SK-N-SH (cell line): ENCODE data around the gene EFCAB14. TPM values are rescaled to one million over a fixed set of nuclear protein-coding genes. Genes with fewer than 3 reads are reported as not detected.

Source experiments
- CTCF ChIA-PET: fragments of 300-600, 350-600 bp; formaldehyde crosslinking; extraction: SDS; loops from one replicate; lab custom pipeline; 2021; lab: Yijun Ruan, JAX
- POLR2A ChIA-PET: fragments of 350-600 bp; sonication (Branson Sonifier 250); formaldehyde crosslinking; extraction: SDS; loops from one replicate; lab custom pipeline; 2020; ENCODE audit warnings: antibody characterized with exemption, inconsistent platforms; lab: Yijun Ruan, JAX
- DNase-seq: peaks from one replicate; pipeline ENCODE4 v3.0.0; 2012
- H2AFZ ChIP-seq: fragments of 200-600 bp; sonication (generic); 2 replicates; pipeline ENCODE4 v1.8.1; 2016; ENCODE audit warnings: antibody characterized with exemption, mild to moderate bottlenecking, low read depth
- H3F3A ChIP-seq: fragments of 200-600 bp; sonication (generic); replicated peaks from 2 replicates; pipeline ENCODE3; 2016; ENCODE audit warnings: antibody characterized with exemption, mild to moderate bottlenecking; ENCODE audit not compliant: insufficient read depth
- H3K27ac ChIP-seq, 2 experiments: fragments of 200-500 bp in 1 of 2; fragments of 200-600 bp in 1 of 2; sonication (Bioruptor generic) in 1 of 2; sonication (generic), shearing (Covaris generic) in 1 of 2; 2 replicates each; pipeline versions ENCODE4 v1.5.1 to v1.6.1; 2014 to 2016; ENCODE audit warnings: low read depth in 2 of 2, inconsistent platforms in 1 of 2, low read length in 1 of 2, mild to moderate bottlenecking in 1 of 2, mixed read lengths in 1 of 2
- H3K27me3 ChIP-seq: fragments of 200-600 bp; sonication (generic), shearing (Covaris generic); 2 replicates; pipeline ENCODE4 v1.6.1; 2016; ENCODE audit warnings: mixed run types; ENCODE audit not compliant: insufficient read depth
- H3K36me3 ChIP-seq, 2 experiments: fragments of 200-500 bp in 1 of 2; fragments of 200-600 bp in 1 of 2; sonication (Bioruptor generic) in 1 of 2; sonication (generic) in 1 of 2; replicated peaks in 1 of 2; 2 replicates each; pipeline versions ENCODE3 to v1.5.1; 2014 to 2016; ENCODE audit warnings: low read length in 1 of 2, mild to moderate bottlenecking in 1 of 2; ENCODE audit not compliant: insufficient read depth in 2 of 2, control insufficient read depth in 1 of 2
- H3K4me1 ChIP-seq, 2 experiments: fragments of 200-500 bp in 1 of 2; fragments of 200-600 bp in 1 of 2; sonication (Bioruptor generic) in 1 of 2; sonication (generic), shearing (Covaris generic) in 1 of 2; 2 replicates each; pipeline versions ENCODE4 v1.5.1 to v1.6.1; 2014 to 2016; ENCODE audit warnings: low read depth in 1 of 2, low read length in 1 of 2, mixed run types in 1 of 2; ENCODE audit not compliant: insufficient read depth in 2 of 2, control insufficient read depth in 1 of 2
- H3K4me2 ChIP-seq: fragments of 200-600 bp; sonication (generic), shearing (Covaris generic); 2 replicates; pipeline ENCODE4 v1.6.1; 2017; ENCODE audit warnings: mixed run types
- H3K4me3 ChIP-seq, 2 experiments: fragments of 200-500 bp in 1 of 2; fragments of 200-600 bp in 1 of 2; sonication (Bioruptor generic) in 1 of 2; sonication (generic), shearing (Covaris generic) in 1 of 2; 2 replicates each; pipeline versions ENCODE4 v1.5.1 to v1.8.1; 2014 to 2016; ENCODE audit warnings: low read depth in 2 of 2, inconsistent platforms in 1 of 2, low read length in 1 of 2, mild to moderate bottlenecking in 1 of 2, mixed read lengths in 1 of 2, moderate library complexity in 1 of 2
- H3K79me2 ChIP-seq: fragments of 200-600 bp; sonication (generic); 2 replicates; pipeline ENCODE4 v1.8.1; 2017; ENCODE audit warnings: mild to moderate bottlenecking; ENCODE audit not compliant: insufficient read depth
- H3K9ac ChIP-seq: fragments of 200-600 bp; sonication (generic); 2 replicates; pipeline ENCODE4 v1.6.1; 2017; ENCODE audit warnings: mixed run types
- H3K9me2 ChIP-seq: fragments of 200-600 bp; sonication (generic); 2 replicates; pipeline ENCODE4 v1.6.1; 2017; ENCODE audit warnings: mixed run types
- H3K9me3 ChIP-seq: fragments of 200-600 bp; sonication (generic); 2 replicates; pipeline ENCODE4 v1.6.1; 2017; ENCODE audit warnings: mixed run types, mild to moderate bottlenecking, moderate library complexity
- H4K20me1 ChIP-seq: fragments of 200-600 bp; sonication (generic); 2 replicates; pipeline ENCODE4 v1.6.1; 2017; ENCODE audit warnings: mild to moderate bottlenecking, mixed run types; ENCODE audit not compliant: insufficient read depth
- CHD2 ChIP-seq: fragments of 150-350 bp; IDR thresholded peaks from 2 replicates; pipeline ENCODE4 v1.6.1; 2018; ENCODE audit warnings: low read length; ENCODE audit not compliant: partially characterized antibody
- ELF1 ChIP-seq: IDR thresholded peaks from 2 replicates; pipeline ENCODE4 v1.4.0; 2012
- EP300 ChIP-seq, 2 experiments: IDR thresholded peaks; 2 replicates each; pipeline versions ENCODE4 v1.4.0 to v1.6.1; 2012; ENCODE audit warnings: borderline replicate concordance in 1 of 2, low read depth in 1 of 2, low read length in 1 of 2
- FOXM1 ChIP-seq: IDR thresholded peaks from 2 replicates; pipeline ENCODE4 v1.4.0; 2012; ENCODE audit warnings: low read depth, mild to moderate bottlenecking
- GABPA ChIP-seq: IDR thresholded peaks from 2 replicates; pipeline ENCODE4 v1.4.0; 2012; ENCODE audit warnings: low read depth, mild to moderate bottlenecking
- JUND ChIP-seq: IDR thresholded peaks from 2 replicates; pipeline ENCODE4 v1.4.0; 2012
- MEF2A ChIP-seq: IDR thresholded peaks from 2 replicates; pipeline ENCODE4 v1.4.0; 2012; ENCODE audit warnings: low read depth, borderline replicate concordance
- NRF1 ChIP-seq: IDR thresholded peaks from 2 replicates; pipeline ENCODE4 v1.6.1; 2012; ENCODE audit warnings: low read depth, mild to moderate bottlenecking, low read length
- RXRA ChIP-seq: IDR thresholded peaks from 2 replicates; pipeline ENCODE4 v1.4.0; 2012; ENCODE audit warnings: low read depth, mild to moderate bottlenecking, borderline replicate concordance
- WGBS: methylation state at CpG from one replicate; pipeline ENCODE4 v1.1.6; 2017; ENCODE audit warnings: low lambda C conversion rate; 5-methylcytosine and 5-hydroxymethylcytosine counted together
- polyA plus RNA-seq, 3 experiments: library from polyadenylated mRNA; depleted of rRNA; stranded (reverse); fragments of >200 nt; gene quantifications; 2 replicates each; pipeline ENCODE4 v1.2.3, GENCODE V29; 2012
- TF ChIP-seq, protein P1 (sequence below): IDR thresholded peaks from 2 replicates; pipeline ENCODE4; 2012
- TF ChIP-seq, protein P2 (sequence below): IDR thresholded peaks from 2 replicates; pipeline ENCODE4 v1.4.0; 2012; ENCODE audit warnings: low read depth, borderline replicate concordance
- TF ChIP-seq, protein P3 (sequence below): fragments of 150-350 bp; IDR thresholded peaks from 2 replicates; pipeline ENCODE4 v1.6.1; 2017; ENCODE audit warnings: antibody characterized with exemption, low read length, low read depth, borderline replicate concordance
- TF ChIP-seq, protein P4 (sequence below): IDR thresholded peaks from 2 replicates; pipeline ENCODE4 v1.4.0; 2012; ENCODE audit warnings: low read depth, borderline replicate concordance
- TF ChIP-seq, protein P5 (sequence below): fragments of 150-350 bp; IDR thresholded peaks from 2 replicates; pipeline ENCODE4 v1.6.1; 2016; ENCODE audit warnings: mild to moderate bottlenecking, low read depth, low read length
- TF ChIP-seq, protein P6 (sequence below): IDR thresholded peaks from 2 replicates; pipeline ENCODE4 v1.4.0; 2012; ENCODE audit warnings: low read depth

Gene EFCAB14
- polyA plus RNA-seq, 1 of the 3 experiments (the other 2 are of a cell fraction), result 13.6 TPM

DNA sequence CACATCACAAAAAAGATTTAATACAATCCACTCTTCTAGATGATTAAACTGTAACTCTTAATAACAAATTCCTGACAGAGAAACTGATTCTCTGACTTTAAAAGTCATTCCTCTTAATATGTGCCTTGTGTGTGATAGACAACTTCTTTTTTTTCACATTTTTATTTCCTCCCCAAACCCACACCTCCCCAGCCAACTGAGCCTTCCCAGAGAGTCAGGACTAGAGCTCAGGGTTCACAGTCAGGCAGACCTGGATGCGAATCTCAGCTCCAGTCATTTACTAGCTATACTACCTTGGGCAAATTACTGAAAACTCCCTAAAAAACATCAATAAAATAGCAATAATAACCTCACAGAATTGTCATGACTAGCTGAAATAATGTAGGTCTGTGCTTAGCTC is 64.9 kb downstream of the EFCAB14 start:
- CTCF ChIA-PET, result interaction anchor here (0.9 to 1.6 kb wide), 2 partner anchors 10 to 13 kb away, joined by 4 read pairs; no protein-coding TSS in a partner anchor
- H3K9me2 ChIP-seq, result no peaks in the 10 kb centered on the region
- POLR2A ChIA-PET, result no interaction called here
- H3K9ac ChIP-seq, result no peak overlapping the region
- H4K20me1 ChIP-seq, result no peaks in the 10 kb centered on the region
- H3K27ac ChIP-seq, result no peak overlapping the region; a peak in 1 of 4 replicates
- no peak for DNase-seq
- H3K27me3 ChIP-seq, result no peaks in the 10 kb centered on the region
- H3K9me3 ChIP-seq, result no peaks in the 10 kb centered on the region
- WGBS, result 100% methylated on average over 1 of the region's 1 CpG
- H3K4me1 ChIP-seq, result no peaks in the 10 kb centered on the region
- no peak overlapping the region for H3K4me3 ChIP-seq
- peaks cover 39 to 56% of the 10 kb centered on the region in 2 experiments for H3K36me3 ChIP-seq
- no peaks in the 10 kb centered on the region for H3K79me2 ChIP-seq
- H2AFZ ChIP-seq, result no peak overlapping the region
- H3K4me2 ChIP-seq, result no peak overlapping the region
- TF ChIP-seq, protein P1, sequence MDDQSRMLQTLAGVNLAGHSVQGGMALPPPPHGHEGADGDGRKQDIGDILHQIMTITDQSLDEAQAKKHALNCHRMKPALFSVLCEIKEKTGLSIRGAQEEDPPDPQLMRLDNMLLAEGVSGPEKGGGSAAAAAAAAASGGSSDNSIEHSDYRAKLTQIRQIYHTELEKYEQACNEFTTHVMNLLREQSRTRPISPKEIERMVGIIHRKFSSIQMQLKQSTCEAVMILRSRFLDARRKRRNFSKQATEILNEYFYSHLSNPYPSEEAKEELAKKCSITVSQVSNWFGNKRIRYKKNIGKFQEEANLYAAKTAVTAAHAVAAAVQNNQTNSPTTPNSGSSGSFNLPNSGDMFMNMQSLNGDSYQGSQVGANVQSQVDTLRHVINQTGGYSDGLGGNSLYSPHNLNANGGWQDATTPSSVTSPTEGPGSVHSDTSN, result no peak
- TF ChIP-seq GABPA (no peak), RXRA (no peak), JUND (no peak), ELF1 (no peak), EP300 (IDR thresholded peaks at IDR 0.05; ENCODE audit: borderline replicate concordance in 1 of 2, low read depth in 1 of 2, low read length in 1 of 2) (no peak), MEF2A (no peak), FOXM1 (no peak), CHD2 (no peak), NRF1 (no peak)
- TF ChIP-seq, protein P2, sequence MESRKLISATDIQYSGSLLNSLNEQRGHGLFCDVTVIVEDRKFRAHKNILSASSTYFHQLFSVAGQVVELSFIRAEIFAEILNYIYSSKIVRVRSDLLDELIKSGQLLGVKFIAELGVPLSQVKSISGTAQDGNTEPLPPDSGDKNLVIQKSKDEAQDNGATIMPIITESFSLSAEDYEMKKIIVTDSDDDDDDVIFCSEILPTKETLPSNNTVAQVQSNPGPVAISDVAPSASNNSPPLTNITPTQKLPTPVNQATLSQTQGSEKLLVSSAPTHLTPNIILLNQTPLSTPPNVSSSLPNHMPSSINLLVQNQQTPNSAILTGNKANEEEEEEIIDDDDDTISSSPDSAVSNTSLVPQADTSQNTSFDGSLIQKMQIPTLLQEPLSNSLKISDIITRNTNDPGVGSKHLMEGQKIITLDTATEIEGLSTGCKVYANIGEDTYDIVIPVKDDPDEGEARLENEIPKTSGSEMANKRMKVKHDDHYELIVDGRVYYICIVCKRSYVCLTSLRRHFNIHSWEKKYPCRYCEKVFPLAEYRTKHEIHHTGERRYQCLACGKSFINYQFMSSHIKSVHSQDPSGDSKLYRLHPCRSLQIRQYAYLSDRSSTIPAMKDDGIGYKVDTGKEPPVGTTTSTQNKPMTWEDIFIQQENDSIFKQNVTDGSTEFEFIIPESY, result no peak
- TF ChIP-seq, protein P3, sequence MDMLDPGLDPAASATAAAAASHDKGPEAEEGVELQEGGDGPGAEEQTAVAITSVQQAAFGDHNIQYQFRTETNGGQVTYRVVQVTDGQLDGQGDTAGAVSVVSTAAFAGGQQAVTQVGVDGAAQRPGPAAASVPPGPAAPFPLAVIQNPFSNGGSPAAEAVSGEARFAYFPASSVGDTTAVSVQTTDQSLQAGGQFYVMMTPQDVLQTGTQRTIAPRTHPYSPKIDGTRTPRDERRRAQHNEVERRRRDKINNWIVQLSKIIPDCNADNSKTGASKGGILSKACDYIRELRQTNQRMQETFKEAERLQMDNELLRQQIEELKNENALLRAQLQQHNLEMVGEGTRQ, result no peak
- TF ChIP-seq, protein P4, sequence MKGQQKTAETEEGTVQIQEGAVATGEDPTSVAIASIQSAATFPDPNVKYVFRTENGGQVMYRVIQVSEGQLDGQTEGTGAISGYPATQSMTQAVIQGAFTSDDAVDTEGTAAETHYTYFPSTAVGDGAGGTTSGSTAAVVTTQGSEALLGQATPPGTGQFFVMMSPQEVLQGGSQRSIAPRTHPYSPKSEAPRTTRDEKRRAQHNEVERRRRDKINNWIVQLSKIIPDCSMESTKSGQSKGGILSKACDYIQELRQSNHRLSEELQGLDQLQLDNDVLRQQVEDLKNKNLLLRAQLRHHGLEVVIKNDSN, result no peak
- TF ChIP-seq, protein P5, sequence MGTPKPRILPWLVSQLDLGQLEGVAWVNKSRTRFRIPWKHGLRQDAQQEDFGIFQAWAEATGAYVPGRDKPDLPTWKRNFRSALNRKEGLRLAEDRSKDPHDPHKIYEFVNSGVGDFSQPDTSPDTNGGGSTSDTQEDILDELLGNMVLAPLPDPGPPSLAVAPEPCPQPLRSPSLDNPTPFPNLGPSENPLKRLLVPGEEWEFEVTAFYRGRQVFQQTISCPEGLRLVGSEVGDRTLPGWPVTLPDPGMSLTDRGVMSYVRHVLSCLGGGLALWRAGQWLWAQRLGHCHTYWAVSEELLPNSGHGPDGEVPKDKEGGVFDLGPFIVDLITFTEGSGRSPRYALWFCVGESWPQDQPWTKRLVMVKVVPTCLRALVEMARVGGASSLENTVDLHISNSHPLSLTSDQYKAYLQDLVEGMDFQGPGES, result no peak
- TF ChIP-seq, protein P6, sequence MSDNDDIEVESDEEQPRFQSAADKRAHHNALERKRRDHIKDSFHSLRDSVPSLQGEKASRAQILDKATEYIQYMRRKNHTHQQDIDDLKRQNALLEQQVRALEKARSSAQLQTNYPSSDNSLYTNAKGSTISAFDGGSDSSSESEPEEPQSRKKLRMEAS, result no peak
- H3F3A ChIP-seq, result peaks cover 4% of the 10 kb centered on the region
